NCI-H1048 (cell line): ENCODE measurements around the gene SEC23A.
"Not testable (repeated sequence)": the region's sequence is repeated elsewhere in the genome, so short reads cannot be mapped to it uniquely, and the experiment has no call there.

Experiments
- DNase-seq: peaks from one replicate; lab custom pipeline; 2025; lab: John Stamatoyannopoulos, UW

Gene SEC23A

GRCh38 chr14:39102969-39103957, at the start of gene SEC23A:
Gene SEC23A, minus strand, starts transcription at chr14:39103235. Its CDS starts 7,117 bp downstream, at chr14:39096118.
- DNase-seq, result peak; percentile 4

- DNase-seq, result no peak
Measured at GRCh38 chr14:39145266-39145966, 42.4 kb upstream of the SEC23A start.

- DNase-seq, result not testable (repeated sequence)
Measured at GRCh38 chr14:39143226-39143625, 40.2 kb upstream of the SEC23A start.

DNA sequence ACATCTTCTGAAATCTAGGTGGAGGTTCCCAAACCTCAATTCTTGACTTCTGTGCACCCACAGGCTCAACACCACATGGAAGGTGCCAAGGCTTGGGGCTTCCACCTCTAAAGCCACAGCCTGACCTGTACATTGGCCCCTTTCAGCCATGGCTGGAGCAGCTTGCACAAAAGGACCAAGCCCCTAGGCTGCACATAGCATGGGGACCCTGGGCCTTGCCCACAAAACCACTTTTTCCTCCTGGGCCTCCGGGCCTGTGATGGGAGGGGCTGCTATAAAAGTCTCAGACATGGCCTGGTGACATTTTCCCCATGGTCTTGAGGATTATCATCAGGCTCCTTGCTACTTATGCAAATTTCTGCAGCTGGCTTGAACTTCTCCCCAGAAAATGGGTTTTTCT, 38.6 kb upstream of the SEC23A start:
- DNase-seq, result not testable (repeated sequence)

DNA sequence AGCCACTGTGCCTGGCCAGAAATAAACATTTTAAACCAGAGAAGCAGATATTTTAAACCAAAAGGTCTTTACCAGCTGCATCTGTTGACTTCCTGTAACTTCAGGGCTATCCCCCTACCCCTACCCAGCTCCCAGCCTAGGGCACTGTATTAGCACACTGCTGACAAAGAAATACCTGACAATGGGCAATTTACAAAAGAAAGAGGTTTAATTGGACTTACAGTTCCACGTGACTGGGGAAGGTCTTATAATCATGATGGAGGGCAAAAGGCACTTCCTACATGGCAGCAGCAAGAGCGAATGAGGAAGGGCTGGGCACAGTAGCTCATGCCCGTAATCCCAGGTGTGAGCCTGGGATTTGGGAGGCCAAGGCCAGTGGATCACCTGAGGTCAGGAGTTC, 37.1 kb upstream of the SEC23A start:
- DNase-seq, result no peak

DNA sequence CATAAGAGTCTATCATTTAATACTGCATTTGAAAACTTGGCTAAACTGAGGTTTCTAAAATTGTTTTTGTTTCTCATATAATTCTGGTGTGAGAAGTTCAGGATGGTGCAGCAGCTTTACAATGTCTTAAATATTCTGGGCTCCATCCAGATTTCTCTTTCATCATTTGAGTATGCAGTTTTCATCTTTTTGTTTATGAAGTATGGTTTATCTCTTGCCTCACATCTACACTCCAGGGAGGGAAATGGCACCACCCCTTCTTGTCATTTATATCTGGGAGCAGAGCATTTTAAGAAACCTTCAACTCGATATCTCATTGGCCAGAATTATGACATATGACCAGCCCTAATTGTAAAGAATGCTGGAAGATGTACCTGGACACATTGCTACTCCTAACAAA, 35.4 kb upstream of the SEC23A start:
- no peak for DNase-seq

GRCh38 chr14:39137835-39138234, 34.8 kb upstream of the SEC23A start:
- not testable (repeated sequence) for DNase-seq

DNA sequence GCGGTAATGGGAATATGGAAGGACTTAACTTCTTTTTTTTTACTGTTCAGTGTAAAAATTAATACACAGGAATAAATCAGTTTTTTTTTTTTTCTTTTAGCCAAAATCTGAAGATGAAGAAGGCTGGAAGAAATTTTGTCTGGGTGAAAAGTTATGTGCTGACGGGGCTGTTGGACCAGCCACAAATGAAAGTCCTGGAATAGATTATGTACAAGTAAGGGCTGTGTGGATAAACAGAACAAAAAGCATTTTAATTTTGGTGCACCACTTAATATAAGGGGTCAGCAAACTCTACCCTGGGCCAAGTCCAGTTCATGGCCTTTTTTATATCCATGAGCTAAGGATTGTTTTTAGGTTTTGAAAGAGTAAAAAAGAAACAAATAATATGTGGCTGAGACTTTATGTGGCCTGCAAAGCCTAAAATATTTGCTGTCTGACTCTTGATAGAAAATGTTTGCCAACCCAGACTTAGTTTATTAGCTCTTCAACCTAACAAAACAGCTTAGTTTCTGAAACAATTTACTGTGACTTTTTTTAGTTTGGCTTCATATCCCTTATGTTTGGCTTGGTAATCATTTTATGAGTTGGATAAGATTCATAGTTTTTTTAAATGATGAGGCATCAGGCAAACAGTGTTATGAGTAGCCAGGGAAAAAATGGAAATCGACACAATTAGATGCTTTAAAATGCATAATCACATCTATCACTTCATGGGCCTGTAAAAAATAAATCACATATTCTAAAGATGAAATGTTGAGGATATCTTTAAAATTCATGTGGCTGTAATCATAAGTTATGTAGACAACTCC, 19.5 kb upstream of the SEC23A start:
- no peak for DNase-seq

DNA sequence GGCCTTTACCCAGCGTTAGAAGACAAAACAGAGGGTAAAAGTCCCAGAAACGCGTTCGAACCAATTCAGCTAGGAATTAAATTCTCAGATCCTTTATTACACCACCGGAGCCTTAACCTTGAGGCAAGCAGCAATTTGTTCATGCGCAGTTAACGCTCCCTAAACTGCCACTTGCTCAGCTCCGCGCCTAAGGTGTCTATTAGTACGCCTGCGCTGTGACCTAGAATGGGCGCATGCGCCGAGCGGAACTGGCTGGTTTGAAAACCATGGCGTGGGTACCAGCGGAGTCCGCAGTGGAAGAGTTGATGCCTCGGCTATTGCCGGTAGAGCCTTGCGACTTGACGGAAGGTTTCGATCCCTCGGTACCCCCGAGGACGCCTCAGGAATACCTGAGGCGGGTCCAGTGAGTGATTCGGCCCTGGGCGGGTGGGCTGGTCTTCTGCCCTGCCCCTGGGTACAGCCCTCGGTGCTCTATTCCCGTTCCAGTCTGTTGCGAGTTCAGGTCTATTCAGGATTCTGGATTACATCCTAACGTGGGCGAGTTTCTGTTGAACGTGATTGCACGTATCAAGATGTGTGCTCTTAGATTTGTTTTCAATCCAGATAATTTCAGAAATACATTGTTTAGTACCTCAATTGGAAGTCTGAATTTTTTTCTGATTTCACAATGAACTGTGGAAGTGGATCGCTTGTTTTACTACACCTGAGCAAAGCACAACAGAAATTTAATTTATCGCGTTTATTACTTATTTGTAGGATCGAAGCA, 11.2 kb upstream of the SEC23A start, which contains the start of gene GEMIN2:
Gene GEMIN2 (plus strand): TSS at position 251 of the 766 bp plus-strand sequence. CDS start 16 bp downstream, at position 267.
- DNase-seq, result peak; percentile 89

- no peak for DNase-seq
Measured at GRCh38 chr14:39113685-39114072, 10.6 kb upstream of the SEC23A start.

DNA sequence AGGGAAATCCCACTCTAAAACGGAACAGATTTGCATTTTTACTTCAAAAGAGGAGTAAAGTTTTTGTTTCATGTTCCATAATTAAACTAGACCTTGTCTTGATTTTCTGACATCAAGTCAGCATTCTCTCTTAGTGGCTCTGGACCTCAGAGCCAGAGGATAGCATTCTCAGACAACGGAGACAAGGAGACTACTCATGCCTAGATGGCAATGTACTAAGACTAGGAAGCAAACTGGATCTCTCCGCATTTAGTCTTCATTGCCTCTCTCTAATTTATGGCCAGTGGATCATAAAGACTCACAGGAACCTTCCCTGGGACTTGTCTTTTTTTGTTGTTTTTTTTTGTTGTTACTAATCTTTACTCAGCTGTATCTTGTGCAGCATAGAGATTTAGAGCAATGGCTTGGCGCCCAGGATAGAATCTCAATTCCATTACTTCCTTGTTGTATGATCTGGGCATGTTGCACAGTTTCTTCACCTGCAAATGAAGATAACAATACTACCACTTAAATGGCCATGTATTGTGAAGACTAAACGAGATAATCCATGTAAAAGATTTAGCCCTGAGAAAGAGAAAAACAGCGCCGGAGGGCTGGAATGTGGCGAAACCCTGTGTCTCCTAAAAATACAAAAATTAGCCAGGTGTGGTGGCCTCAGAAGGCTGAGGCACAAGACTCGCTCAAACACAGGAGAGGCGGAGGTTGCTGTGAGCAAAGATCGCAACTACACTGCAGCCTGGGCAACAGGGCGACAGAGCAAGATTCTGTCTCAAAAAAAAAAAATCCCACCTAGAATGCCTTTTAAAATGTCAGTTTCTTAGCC, 7.1 kb upstream of the SEC23A start:
- DNase-seq, result no peak

DNA sequence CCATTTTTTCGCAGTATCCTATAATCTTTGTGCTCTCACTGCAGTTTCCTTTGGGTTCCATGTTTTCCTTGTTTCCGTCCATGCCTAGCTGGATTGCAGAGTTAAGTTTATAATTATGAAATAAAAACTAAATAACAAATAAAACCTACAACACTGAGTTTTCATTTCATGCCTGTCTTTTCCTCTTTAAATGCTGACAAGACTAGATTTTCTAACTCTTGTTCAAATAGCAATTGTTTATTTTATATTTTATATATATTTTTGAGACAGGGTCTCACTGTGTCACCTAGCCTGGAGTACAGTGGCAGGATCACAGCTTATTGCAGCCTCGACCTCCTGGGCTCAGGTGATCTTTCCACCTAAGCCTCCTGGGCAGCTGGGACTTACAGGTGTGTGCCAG, 5.8 kb upstream of the SEC23A start:
- no peak for DNase-seq

DNA sequence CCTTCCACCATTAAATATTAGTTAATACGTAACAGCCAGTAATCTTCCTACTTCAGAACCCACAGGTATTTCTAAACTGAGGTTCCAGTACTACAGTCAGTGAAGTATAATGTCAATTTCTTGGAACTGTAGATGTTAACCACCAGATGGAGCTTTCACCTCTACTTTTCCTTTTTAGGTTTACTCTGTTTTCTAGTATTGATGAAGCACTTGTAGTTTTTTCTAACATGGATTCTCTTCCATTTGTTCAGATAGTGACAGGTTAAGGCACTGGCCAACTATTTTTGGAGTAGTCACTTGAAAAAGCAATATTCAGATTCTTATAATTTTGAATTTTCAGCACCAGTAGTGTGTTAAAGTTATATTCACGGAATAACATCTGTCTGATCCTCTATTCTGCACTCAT, 4.6 kb upstream of the SEC23A start:
- DNase-seq, result no peak

- not testable (repeated sequence) for DNase-seq
Measured at GRCh38 chr14:39104078-39104801, 1.2 kb upstream of the SEC23A start.

GRCh38 chr14:39102265-39102968, 618 bp downstream of the SEC23A start:
- no peak for DNase-seq

GRCh38 chr14:39099748-39100147, 3.3 kb downstream of the SEC23A start:
- DNase-seq, result no peak

- DNase-seq, result not testable (repeated sequence)
Measured at GRCh38 chr14:39099215-39099614, 3.8 kb downstream of the SEC23A start.

DNA sequence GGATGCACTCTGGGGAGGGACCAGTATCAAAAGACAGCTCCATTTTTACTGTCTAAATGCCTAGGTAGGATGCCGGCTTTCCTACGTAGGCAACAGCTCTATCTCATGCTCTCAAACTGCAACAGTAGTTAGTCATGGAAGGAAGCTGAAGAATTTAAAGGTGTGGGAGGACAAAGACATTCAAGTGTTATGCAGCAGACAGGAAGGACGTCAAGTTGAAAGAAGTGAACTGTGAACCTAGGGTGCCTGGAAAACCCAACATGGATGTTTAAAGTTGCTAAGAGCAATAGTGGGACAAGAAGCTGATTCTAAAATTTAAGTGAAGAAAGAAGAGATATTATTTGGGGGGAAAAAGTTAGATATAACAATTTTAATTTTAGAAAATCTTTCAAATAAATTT, 5.9 kb downstream of the SEC23A start:
- DNase-seq, result no peak

DNA sequence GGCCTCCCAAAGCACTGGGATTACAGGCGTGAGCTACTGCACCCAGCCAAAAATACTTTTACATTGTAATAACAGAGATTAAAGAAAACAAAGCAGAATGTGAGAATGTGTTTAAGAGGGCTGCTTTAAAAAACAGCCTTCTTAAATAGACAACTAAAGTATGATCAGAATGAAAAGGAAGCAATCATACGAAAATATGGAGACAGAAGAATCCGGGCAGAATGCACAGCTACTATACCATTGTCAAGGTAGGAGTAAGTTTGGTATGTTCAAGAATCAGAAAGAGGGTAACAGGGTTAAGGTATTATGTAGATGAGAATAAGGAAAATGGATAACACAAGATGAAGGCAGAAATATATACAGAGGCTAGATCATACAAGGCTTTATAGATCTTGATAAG, 8.5 kb downstream of the SEC23A start:
- no peak for DNase-seq
